AG09309 (cell line): ENCODE results near the gene GJA4.

ENCODE experiments used
- DNase-seq: peaks from one replicate; pipeline ENCODE4 v3.0.0-alpha.2; 2010; ENCODE audit warnings: low read depth
- H3K4me3 ChIP-seq: 2 replicates; pipeline ENCODE4 v1.5.1; 2011; ENCODE audit warnings: mild to moderate bottlenecking, low read depth, low read length, moderate library complexity; ENCODE audit not compliant: control insufficient read depth
- TF ChIP-seq, protein P1 (sequence below): IDR thresholded peaks from 2 replicates; pipeline ENCODE4 v1.5.1; 2011; ENCODE audit warnings: mild to moderate bottlenecking, low read depth, low read length, inconsistent platforms; ENCODE audit not compliant: insufficient read depth, control insufficient read depth; ENCODE audit errors: missing control alignments

Gene GJA4

DNA sequence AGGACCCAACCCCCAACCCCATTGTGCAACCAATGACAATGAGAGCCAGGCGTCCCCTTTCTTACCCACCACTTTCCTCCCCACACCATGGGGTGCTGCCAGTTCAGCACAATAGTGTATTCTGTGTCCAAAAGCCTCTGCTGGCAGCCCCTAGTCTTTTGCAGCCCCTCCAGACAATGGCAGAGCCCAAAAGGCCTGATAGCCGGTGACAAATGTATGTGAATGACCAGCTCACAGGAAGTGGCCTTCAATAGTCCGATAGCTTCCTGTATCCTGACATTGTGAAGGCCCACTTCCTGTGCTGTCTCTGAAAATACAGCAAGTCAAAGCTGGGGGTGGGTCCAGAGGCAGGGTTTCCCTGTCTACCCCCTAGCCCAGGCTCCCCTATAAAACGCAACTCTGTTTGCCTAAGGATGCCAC lies 50.2 kb downstream of the GJA4 start:
- TF ChIP-seq, protein P1, sequence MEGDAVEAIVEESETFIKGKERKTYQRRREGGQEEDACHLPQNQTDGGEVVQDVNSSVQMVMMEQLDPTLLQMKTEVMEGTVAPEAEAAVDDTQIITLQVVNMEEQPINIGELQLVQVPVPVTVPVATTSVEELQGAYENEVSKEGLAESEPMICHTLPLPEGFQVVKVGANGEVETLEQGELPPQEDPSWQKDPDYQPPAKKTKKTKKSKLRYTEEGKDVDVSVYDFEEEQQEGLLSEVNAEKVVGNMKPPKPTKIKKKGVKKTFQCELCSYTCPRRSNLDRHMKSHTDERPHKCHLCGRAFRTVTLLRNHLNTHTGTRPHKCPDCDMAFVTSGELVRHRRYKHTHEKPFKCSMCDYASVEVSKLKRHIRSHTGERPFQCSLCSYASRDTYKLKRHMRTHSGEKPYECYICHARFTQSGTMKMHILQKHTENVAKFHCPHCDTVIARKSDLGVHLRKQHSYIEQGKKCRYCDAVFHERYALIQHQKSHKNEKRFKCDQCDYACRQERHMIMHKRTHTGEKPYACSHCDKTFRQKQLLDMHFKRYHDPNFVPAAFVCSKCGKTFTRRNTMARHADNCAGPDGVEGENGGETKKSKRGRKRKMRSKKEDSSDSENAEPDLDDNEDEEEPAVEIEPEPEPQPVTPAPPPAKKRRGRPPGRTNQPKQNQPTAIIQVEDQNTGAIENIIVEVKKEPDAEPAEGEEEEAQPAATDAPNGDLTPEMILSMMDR, result no peak
- no peak for DNase-seq
- H3K4me3 ChIP-seq, result no peak overlapping the region

DNA sequence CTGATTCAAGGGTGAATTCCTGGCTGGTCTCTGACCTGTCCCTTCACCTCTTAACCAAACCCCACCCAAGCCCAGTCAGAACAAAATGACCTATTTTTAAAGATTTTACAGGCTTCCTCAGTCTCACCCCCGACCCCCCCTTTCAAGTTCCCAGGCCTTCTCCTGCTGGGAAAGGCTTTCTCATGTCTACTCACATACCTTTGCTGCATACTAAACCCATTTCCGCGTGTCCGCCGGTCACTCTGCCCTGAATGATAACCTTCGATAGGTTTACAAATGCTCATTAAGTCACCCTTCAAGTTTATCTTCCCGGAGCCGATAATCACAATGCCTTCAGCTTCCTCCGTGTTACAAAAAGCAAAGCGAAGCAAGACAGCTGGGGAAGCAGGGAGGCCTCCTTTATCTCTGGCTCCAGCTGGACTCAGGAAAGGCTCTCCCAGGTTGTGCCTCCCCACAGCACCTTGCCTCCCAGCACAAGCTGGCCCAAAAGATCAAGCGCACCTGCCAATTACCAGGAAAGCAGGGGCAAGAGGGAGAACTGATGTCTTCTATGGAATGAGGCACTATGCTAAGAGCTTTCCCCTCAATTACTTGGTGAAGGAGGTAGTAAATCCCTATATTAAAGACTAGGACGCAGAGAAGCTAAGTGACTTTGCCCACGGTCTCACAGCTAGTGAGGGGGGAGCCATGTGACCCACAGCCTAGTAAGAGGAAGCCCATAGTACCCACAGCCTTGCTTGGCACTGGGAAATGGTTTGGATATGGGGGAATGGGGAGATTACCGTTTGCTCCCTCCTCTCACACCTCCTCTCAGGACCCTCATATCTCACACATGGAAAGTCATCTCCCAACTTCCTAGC lies 50.8 kb downstream of the GJA4 start:
- DNase-seq, result no peak
- TF ChIP-seq, protein P1, result no peak
- H3K4me3 ChIP-seq, result no peak overlapping the region

DNA sequence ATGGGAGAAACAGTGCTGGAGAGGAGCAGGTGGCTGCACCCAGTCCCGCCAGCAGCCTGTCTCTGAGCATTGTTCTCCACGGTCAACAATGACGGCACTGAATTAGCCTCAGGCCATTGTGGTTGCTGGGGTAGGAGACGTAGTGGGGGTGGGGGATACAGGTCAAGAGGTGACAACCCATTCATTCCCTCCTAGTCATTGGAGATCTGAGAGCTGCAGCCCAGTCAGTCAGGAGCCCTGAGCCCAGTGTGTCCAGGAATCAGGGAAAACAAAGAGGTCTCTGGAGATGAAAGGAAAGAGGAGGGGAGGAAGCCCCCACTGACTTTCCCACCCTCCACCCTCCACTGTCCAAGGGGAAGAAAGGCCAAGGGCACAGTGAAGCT lies 51.4 kb downstream of the GJA4 start:
- no peak overlapping the region for H3K4me3 ChIP-seq
- DNase-seq, result no peak
- TF ChIP-seq, protein P1, result no peak
